ENCODE results near the gene GRM5.
"Not testable (repeated sequence)": the region's sequence is repeated elsewhere in the genome, so short reads cannot be mapped to it uniquely, and the experiment has no call there.

GRM5 gene

GRCh38 chr11:89065651-89066201 is at the start of gene GRM5:
Gene GRM5, minus strand, starts transcription at chr11:89065982. Its CDS starts 18,110 bp downstream, at chr11:89047872.
- not testable (repeated sequence) for DNase-seq

GRCh38 chr11:89097956-89098355 is 32.2 kb upstream of the GRM5 start:
- DNase-seq, result not testable (repeated sequence)

GRCh38 chr11:89093806-89094205 is 28.0 kb upstream of the GRM5 start:
- not testable (repeated sequence) for DNase-seq

- DNase-seq, result not testable (repeated sequence)
These were observed 19.2 kb upstream of the GRM5 start for GRCh38 chr11:89084951-89085350.

DNA sequence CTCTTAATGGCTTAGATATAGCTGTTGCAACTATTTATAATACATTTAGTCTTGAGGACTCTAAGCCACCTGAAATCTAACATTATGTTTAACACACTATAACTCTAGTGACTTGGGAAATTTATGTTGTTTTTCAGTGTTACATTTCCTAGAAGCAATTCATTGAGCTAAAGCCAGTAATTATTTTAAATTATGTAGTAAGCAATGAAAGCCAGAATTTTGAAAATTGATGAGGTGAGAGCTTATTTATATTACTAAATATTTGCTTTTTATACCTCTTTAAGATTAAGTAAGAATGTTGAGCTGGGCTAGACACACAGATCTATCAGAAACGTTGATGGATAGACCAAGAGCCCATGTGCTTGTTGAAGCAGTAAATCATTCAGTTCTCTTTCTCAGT is 5.1 kb upstream of the GRM5 start:
- not testable (repeated sequence) for DNase-seq

- no peak for DNase-seq
These were observed 1.5 kb upstream of the GRM5 start for GRCh38 chr11:89067264-89067663.

DNA sequence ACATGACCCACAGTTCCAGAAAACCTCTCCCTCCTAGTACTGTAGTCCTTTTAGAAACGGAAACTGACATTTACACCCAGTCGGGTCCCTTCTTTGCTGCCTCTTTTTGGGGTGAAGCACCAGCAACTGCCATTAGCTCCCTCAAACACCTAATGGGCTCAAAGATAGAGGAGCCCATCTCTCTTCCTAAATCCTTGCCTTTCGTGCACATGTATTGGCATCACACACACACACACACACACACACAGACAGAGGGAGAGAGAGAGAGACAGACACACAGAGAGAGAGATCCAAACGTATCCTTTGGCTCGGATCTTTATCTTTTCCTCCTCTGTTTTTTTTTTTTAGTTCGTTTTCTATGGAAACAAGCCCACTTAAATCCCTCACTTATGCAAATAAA is 716 bp downstream of the GRM5 start:
- no peak for DNase-seq

DNA sequence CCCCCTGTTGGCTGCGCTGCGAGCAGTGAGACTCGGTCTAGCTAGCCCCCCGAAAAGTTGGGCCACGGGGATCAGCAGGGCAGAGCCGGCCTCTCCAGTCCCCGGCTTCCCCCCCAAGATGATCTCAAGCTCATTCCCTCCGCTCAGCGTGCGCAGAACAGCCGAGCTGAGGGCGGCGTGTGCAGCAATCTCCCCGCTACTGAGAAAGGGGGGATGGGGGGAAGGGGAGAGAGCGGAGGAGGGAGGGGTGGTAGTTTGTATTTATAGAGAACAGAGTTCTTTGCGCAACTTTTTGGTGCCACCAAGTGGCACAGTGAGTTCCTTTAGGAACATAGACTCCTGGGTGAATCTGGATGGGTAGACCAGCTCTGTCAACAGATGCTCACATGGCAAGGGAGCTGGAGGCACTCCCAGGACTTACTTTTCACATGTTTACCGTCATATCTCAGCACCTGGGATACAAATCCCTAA is 2.3 kb downstream of the GRM5 start:
- DNase-seq, result not testable (repeated sequence)

- DNase-seq, result not testable (repeated sequence)
These were observed 2.9 kb downstream of the GRM5 start for GRCh38 chr11:89062771-89063298.

DNA sequence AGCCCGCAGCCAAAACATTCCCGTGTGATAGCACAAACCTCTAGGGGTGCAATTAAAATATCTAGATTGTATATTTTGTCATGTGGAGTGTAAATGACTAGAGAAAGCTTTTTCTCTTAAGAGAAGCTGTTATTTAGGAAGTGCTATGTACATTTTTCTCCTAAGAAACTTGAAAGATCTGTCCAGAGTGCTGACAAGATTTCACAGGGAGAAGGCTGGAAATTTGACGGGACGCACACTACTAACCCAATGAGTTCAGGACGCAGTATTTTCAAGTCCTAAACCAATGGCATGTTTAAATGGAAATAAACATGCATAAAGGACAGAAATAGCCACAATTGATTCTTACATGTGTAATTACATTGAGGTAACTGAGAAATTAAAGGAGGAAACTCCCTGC is 3.9 kb downstream of the GRM5 start:
- DNase-seq, result not testable (repeated sequence)

GRCh38 chr11:89057406-89057805 is 8.4 kb downstream of the GRM5 start:
- not testable (repeated sequence) for DNase-seq

DNA sequence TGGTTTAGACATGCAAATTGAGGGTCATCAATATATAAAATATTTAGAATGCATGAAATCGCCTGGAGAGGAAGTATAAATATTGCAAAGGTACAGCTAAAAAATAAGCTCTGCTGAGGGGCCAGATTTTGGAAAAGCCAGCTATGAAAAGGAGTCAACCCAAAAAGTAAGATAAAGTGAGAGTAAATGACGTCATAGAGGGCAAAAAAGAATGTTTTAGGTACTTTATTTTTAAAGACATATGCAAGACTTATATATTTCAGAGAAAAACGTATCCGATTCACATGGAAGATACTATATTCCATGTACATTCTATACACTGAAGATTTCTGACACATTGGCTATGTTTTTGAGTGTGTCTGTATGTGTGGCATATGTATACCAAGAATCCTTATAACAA is 13.6 kb downstream of the GRM5 start:
- DNase-seq, result no peak

DNA sequence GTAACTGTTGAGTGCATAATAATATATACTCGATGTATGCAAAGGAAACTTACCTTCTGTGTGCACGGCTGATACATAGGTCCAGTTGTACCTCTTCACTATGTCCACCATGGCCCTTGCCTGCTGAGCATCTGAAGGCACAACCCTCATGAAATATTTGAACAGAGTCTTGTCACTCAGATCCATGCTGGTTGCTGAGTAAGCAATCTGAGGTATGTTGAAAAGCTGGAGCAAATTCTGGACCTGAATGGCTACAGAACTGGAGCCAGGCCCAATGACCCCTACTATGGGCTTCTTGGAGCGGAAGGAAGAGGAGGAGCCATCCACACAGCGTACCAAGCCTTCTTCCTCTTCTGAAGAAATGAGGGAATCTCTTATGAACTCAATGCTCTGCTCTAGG is 18.6 kb downstream of the GRM5 start:
- DNase-seq, result not testable (repeated sequence)

- DNase-seq, result not testable (repeated sequence)
These were observed 21.8 kb downstream of the GRM5 start for GRCh38 chr11:89043861-89044588.

GRCh38 chr11:89029671-89030070 is 36.1 kb downstream of the GRM5 start:
- not testable (repeated sequence) for DNase-seq

GRCh38 chr11:89021339-89021738 is 44.4 kb downstream of the GRM5 start:
- no peak for DNase-seq

DNA sequence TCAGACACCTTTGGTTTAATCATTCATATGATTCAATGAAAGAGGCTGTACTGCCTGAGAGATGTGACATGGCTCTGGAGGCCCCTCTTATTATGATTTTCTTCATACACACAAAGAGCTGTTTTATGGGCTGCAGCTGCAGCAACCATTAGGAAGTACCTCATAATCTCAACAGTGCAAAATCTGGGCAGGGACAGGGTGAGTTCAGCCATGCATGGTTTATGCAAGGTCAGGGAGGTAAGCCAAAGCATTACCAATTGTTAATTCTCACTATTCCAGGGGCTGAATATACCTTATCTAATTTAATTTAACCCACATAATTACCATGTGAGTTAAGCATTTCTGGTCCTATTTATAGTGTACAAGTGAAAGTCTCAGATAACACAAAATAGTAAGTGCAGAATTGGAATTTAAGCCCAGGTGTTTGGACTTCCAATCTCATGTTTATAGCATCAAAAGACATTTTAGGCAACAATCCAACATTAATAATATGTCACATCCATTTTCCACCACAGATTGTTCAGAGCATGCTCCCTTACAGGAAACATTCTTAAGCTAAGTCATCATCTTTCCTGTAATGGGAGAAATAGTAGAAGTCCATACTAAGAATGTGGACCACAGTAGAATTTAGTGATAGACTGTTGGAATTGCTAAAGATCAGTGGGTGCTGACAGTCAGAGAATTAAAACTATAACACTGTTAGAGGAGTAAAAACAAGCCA is 45.8 kb downstream of the GRM5 start:
- DNase-seq, result not testable (repeated sequence)

DNA sequence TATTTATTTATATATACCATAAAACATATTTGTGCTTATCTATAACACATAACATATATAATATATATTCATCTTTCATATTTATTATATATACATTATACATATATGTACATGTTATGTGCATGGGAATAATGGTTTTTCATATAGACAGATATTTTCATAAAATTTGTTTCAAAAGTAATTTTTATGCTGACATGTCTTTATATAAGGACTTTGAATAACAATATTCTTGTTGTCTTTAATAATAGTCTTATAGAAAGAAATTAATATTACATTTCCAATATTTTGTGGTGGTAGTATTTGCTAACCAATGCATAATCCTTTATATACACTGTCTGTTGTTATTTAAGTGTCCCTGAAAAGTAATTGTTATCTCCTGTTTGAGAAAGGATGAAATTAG is 49.6 kb downstream of the GRM5 start:
- DNase-seq, result no peak

DNA sequence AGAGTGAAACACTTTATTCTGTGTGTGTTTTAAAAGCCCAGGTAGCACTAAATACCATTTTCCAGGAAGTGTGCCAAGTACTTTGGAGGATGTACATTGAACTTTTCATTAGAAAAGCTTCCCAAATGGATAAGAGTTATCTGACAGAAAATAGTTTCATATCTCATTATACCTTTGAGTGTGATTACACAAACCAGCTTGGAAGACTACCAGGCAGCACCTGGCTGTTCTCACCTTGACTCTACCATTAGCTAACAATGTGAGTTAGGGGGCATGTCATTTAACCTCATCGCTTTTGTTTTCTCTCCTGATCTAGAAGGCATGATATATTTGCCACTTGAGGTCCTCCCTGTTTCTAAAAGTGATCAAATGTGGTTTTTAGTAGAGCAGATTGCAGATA is 50.2 kb downstream of the GRM5 start:
- DNase-seq, result no peak

DNA sequence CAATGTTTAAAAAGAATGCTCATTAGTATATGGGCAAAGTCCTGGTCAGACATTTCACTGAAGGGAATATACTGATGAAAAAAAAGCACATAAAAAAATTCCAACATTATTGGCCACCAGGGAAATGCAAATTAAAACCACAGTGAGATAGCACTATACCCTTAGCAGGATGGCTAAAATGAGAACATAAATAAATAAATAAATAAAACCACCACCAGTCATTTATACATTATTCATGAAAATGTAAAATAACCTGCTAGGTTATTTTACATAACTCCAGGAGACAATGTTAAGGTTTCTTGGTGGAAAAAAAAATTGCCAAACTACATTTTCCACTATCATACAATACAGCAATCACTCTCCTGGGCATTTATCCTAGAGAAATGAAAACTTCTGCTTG is 64.9 kb downstream of the GRM5 start:
- DNase-seq, result not testable (repeated sequence)

- no peak for DNase-seq
These were observed 86.1 kb downstream of the GRM5 start for GRCh38 chr11:88979641-88980040.

GRCh38 chr11:88978992-88979391 is 86.8 kb downstream of the GRM5 start:
- not testable (repeated sequence) for DNase-seq

DNA sequence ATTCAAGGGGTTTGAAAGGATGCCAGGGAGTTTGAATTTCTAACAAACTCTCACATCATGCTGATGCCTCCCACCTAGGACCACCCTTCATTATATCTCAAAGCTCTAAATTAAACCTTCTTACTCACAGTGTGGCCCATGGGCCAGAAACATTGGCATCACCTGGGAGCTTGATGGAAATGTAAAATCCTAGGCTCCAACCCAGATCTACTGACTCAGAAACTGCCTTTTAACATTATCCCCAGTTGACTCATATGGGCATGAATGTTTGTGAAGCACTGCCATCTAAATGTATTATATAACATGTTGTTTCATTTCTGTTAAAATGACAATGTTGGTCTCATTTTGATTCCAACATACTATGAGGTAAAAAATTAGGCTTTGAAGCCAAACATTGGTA is 90.3 kb downstream of the GRM5 start:
- DNase-seq, result not testable (repeated sequence)

- DNase-seq, result no peak
These were observed 93.6 kb downstream of the GRM5 start for GRCh38 chr11:88972210-88972609.

All from inflammatory macrophage treated with lipopolysaccharide for 4 hours (primary cell).